Colonic mucosa (tissue), 4 donors: ENCODE data around the gene KDELR3. TPM values are rescaled to one million over a fixed set of nuclear protein-coding genes. Genes with fewer than 3 reads are reported as not detected.

Experiments
- DNase-seq: peaks from one replicate; pipeline ENCODE4 v3.0.0-alpha.2; 2020
- H3K27ac ChIP-seq: fragments of 200-600 bp; one replicate; pipeline ENCODE4 v1.8.0; 2021
- H3K27me3 ChIP-seq: fragments of 200-600 bp; one replicate; pipeline ENCODE4 v1.8.0; 2021
- H3K36me3 ChIP-seq: fragments of 200-600 bp; one replicate; pipeline ENCODE4 v1.8.0; 2021
- H3K4me1 ChIP-seq: fragments of 200-600 bp; one replicate; pipeline ENCODE4 v1.8.0; 2021; ENCODE audit warnings: mild to moderate bottlenecking
- H3K4me3 ChIP-seq: fragments of 200-600 bp; one replicate; pipeline ENCODE4 v1.8.0; 2021
- H3K9ac ChIP-seq, 2 donors: one replicate each; pipeline ENCODE4 v1.7.0; 2013; ENCODE audit warnings: control low read depth in 2 of 2, low read depth in 2 of 2, low read length in 2 of 2
- H3K9me3 ChIP-seq: fragments of 200-600 bp; one replicate; pipeline ENCODE4 v1.8.0; 2021
- CTCF ChIP-seq: fragments of 200-600 bp; IDR thresholded peaks from one replicate; pipeline ENCODE4 v1.8.0; 2022; ENCODE audit warnings: antibody characterized with exemption, mild to moderate bottlenecking
- intact Hi-C: fragments of 100-400 bp; cut with DNase I; formaldehyde crosslinking; loops from one replicate; pipeline ENCODE4 v1.14.1; 2022
- total RNA-seq, 2 donors: library from RNA; stranded (reverse); fragmentation: NEBNext Ultra II Directional in 1 of 2; extraction: Animal tissue kit (Norgen Biotek cat#: 25700) in 1 of 2; gene quantifications; one replicate each; pipeline ENCODE4 v1.2.1, GENCODE V29; 2021
- donor health status: healthy.
- donor health status: DM: no; HTN: no; CAD: no.
- donor health status: DM: no; HTN: no; CAD: no.

Gene KDELR3
- total RNA-seq, 2 donors from 2014 or later: 26.7 to 29.1 TPM

- no peaks in the 10 kb centered on the region for H3K9me3 ChIP-seq
- no peaks in the 10 kb centered on the region for H3K36me3 ChIP-seq
- peak overlapping the region; percentile 28 to 39 for H3K9ac ChIP-seq
- intact Hi-C loops: no loop called here
- peak; percentile 41 for DNase-seq
- TF ChIP-seq CTCF: no peak
- no peak overlapping the region for H3K27ac ChIP-seq
- H3K4me3 ChIP-seq: no peak overlapping the region
- no peaks in the 10 kb centered on the region for H3K27me3 ChIP-seq
- H3K4me1 ChIP-seq: no peaks in the 10 kb centered on the region
Observed at GRCh38 chr22:38422611-38423511, 45.0 kb upstream of the KDELR3 start.

- no peaks in the 10 kb centered on the region for H3K4me1 ChIP-seq
- no peaks in the 10 kb centered on the region for H3K9me3 ChIP-seq
- peak overlapping the region in 1 of 2 donors; percentile 51 for H3K9ac ChIP-seq
- H3K27me3 ChIP-seq: no peaks in the 10 kb centered on the region
- H3K4me3 ChIP-seq: no peak overlapping the region
- TF ChIP-seq CTCF: no peak
- H3K27ac ChIP-seq: peak overlapping the region; percentile 7
- peak; percentile 47 for DNase-seq
- intact Hi-C loops: no loop called here
- no peaks in the 10 kb centered on the region for H3K36me3 ChIP-seq
Observed at GRCh38 chr22:38423512-38424503, 44.1 kb upstream of the KDELR3 start.

GRCh38 chr22:38424525-38425080 lies 43.3 kb upstream of the KDELR3 start:
- Histone ChIP-seq H3K27ac (peak overlapping the region; percentile 7), H3K27me3 (no peaks in the 10 kb centered on the region), H3K4me1 (no peaks in the 10 kb centered on the region), H3K9ac (peak overlapping the region in 1 of 2 donors; percentile 51), H3K4me3 (no peak overlapping the region), H3K36me3 (no peaks in the 10 kb centered on the region), H3K9me3 (no peaks in the 10 kb centered on the region)
- intact Hi-C loops: no loop called here
- TF ChIP-seq CTCF: no peak
- no peak for DNase-seq

- no peak for DNase-seq
Observed at GRCh38 chr22:38426628-38427027, 41.3 kb upstream of the KDELR3 start.

More at GRCh38 chr22:38426628-38427027, 41.3 kb upstream of the KDELR3 start:
- Histone ChIP-seq H3K4me1 (no peaks in the 10 kb centered on the region), H3K27me3 (no peaks in the 10 kb centered on the region), H3K4me3 (no peak overlapping the region), H3K9ac (no peak overlapping the region), H3K27ac (no peak overlapping the region), H3K9me3 (no peaks in the 10 kb centered on the region), H3K36me3 (no peaks in the 10 kb centered on the region)
- intact Hi-C loops: no loop called here
- TF ChIP-seq CTCF: no peak
